IMR-90 (cell line): Measurements from ENCODE around the gene TRAF1. TPM values are rescaled to one million over a fixed set of nuclear protein-coding genes. Genes with fewer than 3 reads are reported as not detected.

Source experiments
- ATAC-seq: fragments of 200-7000 bp; cut with Tn5 transposase; 2 replicates; pipeline ENCODE4 v1.9.1; 2020; ENCODE audit warnings: low read depth, mild to moderate bottlenecking, moderate library complexity
- BruUV-seq: library from RNA; stranded (reverse); fragments of 400-500 nt; replicated peaks from 2 replicates; lab custom pipeline; 2021; lab: Mats Ljungman, UMichigan
- CTCF ChIA-PET: fragments of 300-600 bp; formaldehyde crosslinking; extraction: SDS; loops from one replicate; lab custom pipeline; 2021; ENCODE audit warnings: antibody characterized with exemption; lab: Yijun Ruan, JAX
- POLR2A ChIA-PET: fragments of 300-600 bp; sonication (Branson Sonifier 250); formaldehyde crosslinking; loops from one replicate; lab custom pipeline; 2022; ENCODE audit warnings: antibody characterized with exemption; ENCODE audit not compliant: unreplicated experiment; lab: Charles Lee
- DNase-seq: peaks from one replicate; pipeline ENCODE4 v3.0.0; 2013
- H2AFZ ChIP-seq: replicated peaks from 2 replicates; pipeline ENCODE3; 2013; ENCODE audit warnings: low read length, mild to moderate bottlenecking; ENCODE audit not compliant: poor library complexity
- H2AK5ac ChIP-seq: 2 replicates; pipeline ENCODE4 v1.6.1; 2013; ENCODE audit warnings: low read depth, low read length, inconsistent platforms
- H2AK9ac ChIP-seq: replicated peaks from 2 replicates; pipeline ENCODE3; 2013; ENCODE audit warnings: mild to moderate bottlenecking, low read depth, low read length, moderate library complexity; ENCODE audit not compliant: poor library complexity
- H2BK120ac ChIP-seq: 2 replicates; pipeline ENCODE4 v1.6.1; 2013; ENCODE audit warnings: low read depth, low read length, inconsistent platforms
- H2BK15ac ChIP-seq: 3 replicates; pipeline ENCODE4 v1.6.1; 2013; ENCODE audit warnings: low read depth, low read length, inconsistent platforms
- H2BK20ac ChIP-seq: 2 replicates; pipeline ENCODE4 v1.6.1; 2013; ENCODE audit warnings: low read depth, mild to moderate bottlenecking, inconsistent platforms, low read length, moderate library complexity
- H2BK5ac ChIP-seq: 2 replicates; pipeline ENCODE4 v1.6.1; 2013; ENCODE audit warnings: mild to moderate bottlenecking, low read depth, low read length, inconsistent platforms; ENCODE audit not compliant: poor library complexity, severe bottlenecking
- H3K14ac ChIP-seq: replicated peaks from 2 replicates; pipeline ENCODE4 v1.6.1; 2013; ENCODE audit warnings: low read depth, low read length, inconsistent platforms
- H3K18ac ChIP-seq: 2 replicates; pipeline ENCODE4 v1.6.1; 2013; ENCODE audit warnings: low read depth, low read length, control low read depth
- H3K23ac ChIP-seq: 2 replicates; pipeline ENCODE4 v1.6.1; 2013; ENCODE audit warnings: low read depth, low read length, inconsistent platforms
- H3K27ac ChIP-seq: 2 replicates; pipeline ENCODE4 v1.5.1; 2013; ENCODE audit warnings: mild to moderate bottlenecking, control low read depth, low read length; ENCODE audit not compliant: insufficient read depth
- H3K27me3 ChIP-seq: 2 replicates; pipeline ENCODE4 v1.6.1; 2013; ENCODE audit warnings: low read length; ENCODE audit not compliant: control insufficient read depth, insufficient read depth
- H3K36me3 ChIP-seq: 2 replicates; pipeline ENCODE4 v1.6.1; 2013; ENCODE audit warnings: low read length, mixed read lengths; ENCODE audit not compliant: control insufficient read depth, insufficient read depth
- H3K4ac ChIP-seq: 2 replicates; pipeline ENCODE4 v1.6.1; 2013; ENCODE audit warnings: low read depth, low read length, inconsistent platforms
- H3K4me1 ChIP-seq: 2 replicates; pipeline ENCODE4 v1.6.1; 2013; ENCODE audit warnings: low read length, mixed read lengths; ENCODE audit not compliant: control insufficient read depth, insufficient read depth
- H3K4me2 ChIP-seq: 2 replicates; pipeline ENCODE4 v1.6.1; 2013; ENCODE audit warnings: low read depth, mild to moderate bottlenecking, control low read depth, low read length, moderate library complexity
- H3K4me3 ChIP-seq: 2 replicates; pipeline ENCODE4 v1.5.1; 2013; ENCODE audit warnings: low read depth, mild to moderate bottlenecking, control low read depth, low read length, moderate library complexity; ENCODE audit not compliant: insufficient read depth
- H3K56ac ChIP-seq: 2 replicates; pipeline ENCODE4 v1.6.1; 2013; ENCODE audit warnings: low read length, inconsistent platforms; ENCODE audit not compliant: insufficient read depth; ENCODE audit errors: extremely low read depth
- H3K79me1 ChIP-seq, 2 experiments: 2 replicates each; pipeline ENCODE4 v1.6.1; 2013; ENCODE audit warnings: low read length in 2 of 2, inconsistent platforms in 1 of 2, low read depth in 1 of 2
- H3K9ac ChIP-seq: 2 replicates; pipeline ENCODE4 v1.6.1; 2013; ENCODE audit warnings: low read depth, low read length, control low read depth
- H3K9me1 ChIP-seq: 2 replicates; pipeline ENCODE4 v1.6.1; 2013; ENCODE audit warnings: low read length, inconsistent platforms; ENCODE audit not compliant: insufficient read depth
- H3K9me3 ChIP-seq: 2 replicates; pipeline ENCODE4 v1.6.1; 2013; ENCODE audit warnings: low read length; ENCODE audit not compliant: control insufficient read depth, insufficient read depth
- H4K20me1 ChIP-seq: 2 replicates; pipeline ENCODE4 v1.6.1; 2013; ENCODE audit warnings: low read length, inconsistent platforms; ENCODE audit not compliant: insufficient read depth
- H4K5ac ChIP-seq: 2 replicates; pipeline ENCODE4 v1.6.1; 2013; ENCODE audit warnings: mild to moderate bottlenecking, low read depth, low read length, control low read depth
- H4K8ac ChIP-seq, 2 experiments: 2 replicates each; pipeline ENCODE4 v1.6.1; 2013; ENCODE audit warnings: low read depth in 2 of 2, low read length in 2 of 2, control low read depth in 1 of 2, inconsistent platforms in 1 of 2
- H4K91ac ChIP-seq: 2 replicates; pipeline ENCODE4 v1.6.1; 2013; ENCODE audit warnings: low read depth, low read length, inconsistent platforms; ENCODE audit not compliant: insufficient read depth
- BHLHE40 ChIP-seq: fragments of 150-350 bp; IDR thresholded peaks from 2 replicates; pipeline ENCODE4 v1.6.1; 2016; ENCODE audit warnings: mild to moderate bottlenecking, low read depth, low read length
- CEBPB ChIP-seq: IDR thresholded peaks from 2 replicates; pipeline ENCODE4 v1.6.1; 2012; ENCODE audit warnings: low read depth, low read length, improper control_type of control experiment
- CHD1 ChIP-seq: IDR thresholded peaks from 2 replicates; pipeline ENCODE4 v1.6.1; 2012; ENCODE audit warnings: low read depth, low read length, improper control_type of control experiment
- CTCF ChIP-seq: conservative IDR thresholded peaks from 2 replicates; pipeline ENCODE4 v1.5.1; 2012; ENCODE audit warnings: mild to moderate bottlenecking, low read depth, low read length, improper control_type of control experiment
- ELK1 ChIP-seq: fragments of 150-350 bp; IDR thresholded peaks from 2 replicates; pipeline ENCODE4 v1.6.1; 2016; ENCODE audit warnings: low read depth, mild to moderate bottlenecking, low read length, moderate library complexity, borderline replicate concordance
- FOS ChIP-seq: fragments of 150-350 bp; IDR thresholded peaks from 2 replicates; pipeline ENCODE4 v1.6.1; 2016; ENCODE audit warnings: low read depth, low read length
- MXI1 ChIP-seq: IDR thresholded peaks from 2 replicates; pipeline ENCODE4 v1.6.1; 2012; ENCODE audit warnings: low read depth, mild to moderate bottlenecking, low read length, moderate library complexity, borderline replicate concordance
- POLR2A ChIP-seq: IDR thresholded peaks from 2 replicates; pipeline ENCODE4 v1.6.1; 2012; ENCODE audit warnings: mild to moderate bottlenecking, low read depth, low read length
- RAD21 ChIP-seq: IDR thresholded peaks from 2 replicates; pipeline ENCODE4 v1.6.1; 2012; ENCODE audit warnings: low read length, improper control_type of control experiment
- RCOR1 ChIP-seq: IDR thresholded peaks from 2 replicates; pipeline ENCODE4 v1.6.1; 2012; ENCODE audit warnings: mild to moderate bottlenecking, low read length, improper control_type of control experiment; ENCODE audit not compliant: insufficient replicate concordance
- RFX5 ChIP-seq: IDR thresholded peaks from 2 replicates; pipeline ENCODE4 v1.8.0; 2012; ENCODE audit warnings: low read depth, mild to moderate bottlenecking, low read length, moderate library complexity
- SMC3 ChIP-seq: fragments of 150-350 bp; IDR thresholded peaks from 2 replicates; pipeline ENCODE4 v1.6.1; 2016; ENCODE audit warnings: low read depth, mild to moderate bottlenecking, antibody characterized with exemption, low read length, moderate library complexity
- USF2 ChIP-seq: fragments of 150-350 bp; IDR thresholded peaks from 2 replicates; pipeline ENCODE4 v1.6.1; 2017; ENCODE audit warnings: mild to moderate bottlenecking, antibody characterized with exemption, low read length, low read depth
- WGBS, 2 experiments: methylation state at CpG; one replicate each; pipeline versions ENCODE4 v1.1.5 to v1.1.7; 2013; ENCODE audit warnings: missing lambda C conversion rate in 2 of 2; ENCODE audit not compliant: insufficient read length in 1 of 2; ENCODE audit errors: extremely low coverage in 2 of 2; 5-methylcytosine and 5-hydroxymethylcytosine counted together
- dilution Hi-C: fragments of 300-500 bp; cut with HindIII; formaldehyde crosslinking; loops from one replicate; pipeline ENCODE4 v1.14.3; 2018; ENCODE audit warnings: low sequenced_read_pairs; ENCODE audit not compliant: unreplicated experiment
- in situ Hi-C: fragments of 300-500 bp; cut with MboI; formaldehyde crosslinking; loops from 3 replicates; pipeline ENCODE4 v1.14.3; 2019; ENCODE audit warnings: low sequenced_read_pairs, inconsistent platforms, mixed read lengths
- intact Hi-C: fragments of 100-400 bp; cut with micrococcal nuclease; formaldehyde crosslinking; loops from 2 replicates; pipeline ENCODE4 v1.10.0; 2022
- polyA plus RNA-seq, 3 experiments: library from polyadenylated mRNA; depleted of rRNA; stranded (reverse); fragments of >200 nt; gene quantifications; 2 replicates each; pipeline ENCODE4 v1.2.3, GENCODE V29; 2012; ENCODE audit warnings: low replicate concordance in 1 of 3
- total RNA-seq: library from RNA; depleted of rRNA; stranded (reverse); fragments of >200 nt; gene quantifications from 2 replicates; pipeline ENCODE4 v1.2.3, GENCODE V29; 2012

The TRAF1 gene
- total and polyA plus RNA-seq, 2 of the 4 experiments (the other 2 are of a cell fraction) = 3.9 to 4.1 TPM

GRCh38 chr9:120868676-120869359 lies 57.8 kb downstream of the TRAF1 start (continued):
- TF ChIP-seq CHD1 (no peak), SMC3 (peak; percentile 35)

GRCh38 chr9:120868339-120868675 lies 58.3 kb downstream of the TRAF1 start:
- Histone ChIP-seq H3K18ac (peak overlapping the region; percentile 74), H3K4me2 (peak overlapping the region; percentile 90), H4K91ac (peak overlapping the region; percentile 54), H2BK120ac (peak overlapping the region; percentile 60), H2BK20ac (no peak overlapping the region), H4K20me1 (no peaks in the 10 kb centered on the region), H3K27me3 (no peaks in the 10 kb centered on the region), H4K8ac (peak overlapping the region; percentile 54 to 83), H3K9me1 (peaks cover 20% of the 10 kb centered on the region), H3K14ac (peak overlapping the region; percentile 83), H2AFZ (peak overlapping the region; percentile 88), H3K9ac (peak overlapping the region; percentile 33), H2BK15ac (peak overlapping the region; percentile 53; the same call in 1 of the 3 replicates), H2AK9ac (peak overlapping the region; percentile 92), H3K4me3 (peak overlapping the region; percentile 53), H3K27ac (peak overlapping the region; percentile 85), H4K5ac (peak overlapping the region; percentile 93), H2BK5ac (peak overlapping the region; percentile 77), H3K23ac (peak overlapping the region; percentile 70; the same call in 1 of the 2 replicates), H3K36me3 (peaks cover 30% of the 10 kb centered on the region), H3K79me1 (peaks cover 7 to 34% of the 10 kb centered on the region in 2 experiments), H3K4ac (peak overlapping the region; percentile 91), H3K4me1 (peaks cover 8% of the 10 kb centered on the region), H2AK5ac (peak overlapping the region; percentile 76), H3K56ac (peak overlapping the region; percentile 43; the same call in 1 of the 2 replicates), H3K9me3 (no peaks in the 10 kb centered on the region)
- POLR2A ChIA-PET = interaction anchor here (0.5 kb wide), 1 partner anchor 9 kb away, joined by 4 read pairs; no protein-coding TSS in a partner anchor
- intact Hi-C loops (loop anchor here (2.0 kb wide), 1 partner anchor 68 kb away; no protein-coding TSS in a partner anchor), dilution Hi-C loops (no loop called here), in situ Hi-C loops (no loop called here)
- WGBS, 2 experiments = 30% methylated on average over 4 of the region's 11 CpGs; no CpG with 5 or more reads in 1 of the 2 experiments
- DNase-seq (peak; percentile 59), ATAC-seq (no peak)
- BruUV-seq = no TSS peak
- CTCF ChIA-PET = no interaction called here
- TF ChIP-seq RAD21 = no peak
- peak; percentile 9; the same call in 1 of the 2 replicates for TF ChIP-seq POLR2A
- TF ChIP-seq CTCF = no peak
- no peak for TF ChIP-seq FOS
- TF ChIP-seq CEBPB = peak; percentile 87
- no peak for TF ChIP-seq USF2
- no peak for TF ChIP-seq SMC3
- TF ChIP-seq MXI1 = no peak
- no peak for TF ChIP-seq RFX5
- no peak for TF ChIP-seq BHLHE40
- no peak for TF ChIP-seq ELK1
- no peak for TF ChIP-seq RCOR1
